ENCODE data around the gene B3GNT4.
"Not testable (repeated sequence)": the region's sequence is repeated elsewhere in the genome, so short reads cannot be mapped to it uniquely, and the experiment has no call there.

Gene B3GNT4

GRCh38 chr12:122203301-122204166 is at the start of gene B3GNT4:
TSS of gene B3GNT4 (plus strand) at chr12:122203709. CDS start at chr12:122204619, 910 bp downstream.
- DNase-seq: peak; percentile 61

DNA sequence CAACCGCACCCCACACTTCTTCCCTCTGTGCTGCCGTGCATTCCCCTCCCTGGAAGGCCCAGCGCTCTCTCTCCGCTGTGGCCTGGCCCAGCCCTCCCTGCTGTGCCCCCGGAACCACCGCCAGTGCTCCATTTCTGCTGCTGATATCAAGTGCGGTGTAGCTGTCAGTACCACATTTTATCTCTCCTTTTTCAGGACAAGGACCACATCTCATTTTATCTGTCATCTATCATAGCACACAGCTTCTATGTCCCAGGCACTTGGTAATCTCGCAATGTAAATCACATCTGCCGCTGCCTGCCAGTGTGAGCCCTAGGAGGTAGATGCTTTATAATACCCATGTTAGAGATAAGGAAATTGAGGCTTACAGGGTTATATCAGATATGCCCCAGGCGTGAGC is 47.8 kb upstream of the B3GNT4 start:
- DNase-seq: no peak

GRCh38 chr12:122158700-122159285 is 44.7 kb upstream of the B3GNT4 start:
- DNase-seq: no peak

DNA sequence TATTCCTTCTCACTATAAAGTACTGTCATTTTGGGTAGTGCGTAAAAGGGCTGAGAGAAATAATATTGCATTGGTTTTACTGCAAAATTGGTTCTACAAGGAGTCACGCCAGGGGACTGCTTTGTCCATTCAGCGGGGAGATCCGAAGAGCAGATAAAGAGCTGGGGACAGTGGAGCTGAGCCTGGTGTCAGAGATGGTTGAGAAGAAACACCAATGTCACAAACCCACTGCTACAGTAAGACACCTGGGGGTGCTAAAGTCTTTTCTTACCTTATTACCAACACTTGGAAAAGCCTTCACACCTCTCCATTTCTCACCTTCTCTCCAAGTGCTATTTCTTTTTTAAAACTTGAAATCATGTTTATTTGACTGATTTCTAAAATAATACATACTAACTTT is 43.6 kb upstream of the B3GNT4 start:
- DNase-seq: no peak

DNA sequence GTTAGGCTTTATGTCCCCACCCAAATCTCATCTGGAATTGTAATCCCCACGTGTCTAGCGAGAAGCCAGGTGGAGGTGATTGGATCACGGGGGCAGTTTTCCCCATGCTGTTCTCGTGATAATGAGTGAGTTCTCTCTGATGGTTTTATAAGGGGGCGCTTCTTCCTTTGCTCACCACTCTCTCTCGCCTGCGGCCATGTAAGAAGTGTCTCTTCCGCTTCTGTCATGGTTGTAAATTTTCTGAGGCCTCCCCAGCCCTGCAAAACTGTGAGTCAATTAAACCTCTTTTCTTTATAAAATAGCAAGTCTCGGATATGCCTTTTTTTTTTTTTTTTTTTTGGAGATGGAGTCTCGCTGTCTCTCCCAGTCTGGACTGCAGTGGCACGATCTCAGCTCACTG is 42.7 kb upstream of the B3GNT4 start:
- DNase-seq: no peak

GRCh38 chr12:122161682-122162081 is 41.8 kb upstream of the B3GNT4 start:
- no peak for DNase-seq

GRCh38 chr12:122162976-122163375 is 40.5 kb upstream of the B3GNT4 start:
- no peak for DNase-seq

GRCh38 chr12:122166422-122167349 is 36.8 kb upstream of the B3GNT4 start:
- no peak for DNase-seq

DNA sequence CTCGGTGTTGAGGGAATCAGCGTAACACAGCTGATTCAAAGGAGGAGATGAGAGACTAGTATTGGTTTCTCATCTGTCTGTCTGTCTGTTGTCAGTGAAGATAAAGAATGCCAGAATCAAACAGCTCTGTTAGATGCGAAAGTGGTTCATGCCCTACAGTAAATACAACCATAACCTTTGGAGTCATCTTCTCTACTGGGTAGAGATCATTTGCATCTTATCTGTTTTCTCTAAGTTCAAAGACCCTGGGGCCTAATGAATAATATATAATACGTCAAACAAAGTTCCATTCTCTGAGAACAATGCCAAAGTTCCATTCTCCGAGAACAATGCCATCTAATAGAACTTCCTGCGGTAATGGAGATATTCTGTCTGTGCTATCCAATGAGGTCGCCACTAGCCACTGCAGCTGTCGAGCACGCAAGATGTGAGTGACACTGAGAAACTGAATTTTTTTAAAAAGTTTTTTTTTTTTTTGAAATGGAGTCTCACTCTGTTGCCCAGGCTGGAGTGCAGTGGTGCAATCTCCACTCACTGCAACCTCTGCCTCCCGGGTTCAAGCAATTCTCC is 36.1 kb upstream of the B3GNT4 start:
- DNase-seq: no peak

DNA sequence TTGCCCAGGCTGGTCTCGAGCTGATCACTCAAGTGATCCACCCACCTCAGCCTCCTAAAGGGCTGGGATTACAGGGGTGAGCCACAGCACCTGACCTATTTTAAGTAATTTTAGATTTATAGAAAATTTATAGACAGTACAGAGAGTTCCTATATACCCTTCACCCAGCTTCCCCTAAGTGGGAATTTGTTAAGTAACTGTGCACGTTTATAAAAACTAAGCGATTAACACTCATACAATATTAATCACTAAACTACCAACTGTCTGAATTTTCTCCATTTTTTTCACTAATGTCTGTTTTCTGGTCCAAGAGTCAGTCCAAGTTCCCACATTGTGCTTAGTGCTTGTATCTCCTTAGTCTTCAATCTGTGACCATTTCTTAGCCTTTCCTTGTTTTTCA is 35.0 kb upstream of the B3GNT4 start:
- DNase-seq: no peak

- DNase-seq: no peak
Measured at GRCh38 chr12:122171399-122171798, 32.1 kb upstream of the B3GNT4 start.

DNA sequence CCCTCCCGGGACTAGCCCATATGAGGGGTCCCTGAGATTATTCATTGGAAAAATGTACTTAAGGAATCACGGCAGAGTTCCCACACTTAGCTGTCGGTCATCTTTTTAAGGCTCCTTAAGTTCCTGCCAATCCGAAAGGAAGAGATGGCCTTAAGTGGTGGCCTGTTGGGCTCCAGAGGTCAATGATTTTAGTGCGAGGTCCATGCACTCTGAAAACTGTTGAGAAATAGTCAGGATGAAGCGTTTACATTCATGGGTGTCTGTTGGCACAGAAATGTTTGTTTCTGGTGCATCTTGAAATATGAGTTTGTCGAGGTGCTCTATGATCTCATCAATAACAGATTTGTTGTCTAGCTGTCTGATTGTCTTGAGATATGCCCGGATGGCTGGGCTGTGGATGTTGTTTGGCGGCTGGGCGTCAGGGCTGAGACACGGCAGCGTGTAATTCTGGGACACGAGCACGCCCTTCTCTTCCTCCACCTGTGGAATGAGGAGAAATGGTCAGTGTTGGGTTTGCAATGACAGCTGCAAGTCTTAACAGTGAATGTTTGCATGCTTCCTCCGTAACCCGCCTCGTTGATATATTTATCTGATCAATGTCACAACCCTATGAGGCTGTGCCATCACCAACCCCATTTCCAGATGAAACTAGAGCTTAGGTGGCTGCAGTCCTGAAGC is 31.1 kb upstream of the B3GNT4 start:
- no peak for DNase-seq

DNA sequence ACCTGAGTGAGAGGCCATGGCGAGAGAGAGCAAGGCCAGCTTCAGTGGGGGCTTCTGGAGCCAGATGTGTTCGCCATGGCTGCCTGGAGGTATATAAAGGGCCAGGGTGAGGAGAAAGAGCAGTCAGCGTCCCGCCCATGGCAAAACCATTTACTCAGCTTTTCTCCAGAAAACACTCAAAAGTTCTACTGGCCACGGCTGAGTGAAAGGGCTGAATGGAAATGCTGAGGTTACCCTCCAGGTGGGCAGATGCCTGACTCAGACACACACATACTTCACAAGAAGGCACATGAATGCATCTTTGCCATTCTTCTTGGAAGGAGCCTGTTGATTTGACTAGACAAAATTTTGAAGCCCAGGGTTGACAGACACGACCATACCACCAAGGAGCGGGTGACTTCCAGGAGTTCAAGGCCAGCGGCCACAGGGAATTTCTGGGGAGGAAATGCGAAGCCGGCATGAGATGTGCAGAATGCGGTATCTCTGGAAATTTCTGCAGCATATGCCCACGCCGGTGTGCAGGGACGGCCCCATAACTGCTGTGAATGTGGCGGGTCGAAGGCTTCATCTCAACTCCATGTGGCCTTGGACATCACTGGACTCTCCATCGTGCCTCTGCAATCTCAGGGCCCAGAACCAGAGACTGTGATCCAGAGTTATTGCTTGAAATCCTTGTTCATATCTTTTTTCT is 29.2 kb upstream of the B3GNT4 start, which contains the start of gene IL31:
TSS of gene IL31 (minus strand) at position 67 of the 691 bp plus-strand sequence. CDS start at position 18, 49 bp downstream.
- DNase-seq: no peak

GRCh38 chr12:122176473-122176872 is 27.0 kb upstream of the B3GNT4 start:
- not testable (repeated sequence) for DNase-seq

- peak; percentile 32 for DNase-seq
Measured at GRCh38 chr12:122182887-122183587, 20.5 kb upstream of the B3GNT4 start, which contains the start of gene LRRC43. TSS of gene LRRC43 (plus strand) at chr12:122183123. CDS start at chr12:122183145, 22 bp downstream.

- no peak for DNase-seq
Measured at GRCh38 chr12:122183588-122183940, 19.9 kb upstream of the B3GNT4 start.

- peak; percentile 21 for DNase-seq
Measured at GRCh38 chr12:122184517-122184916, 19.0 kb upstream of the B3GNT4 start.

GRCh38 chr12:122185079-122185478 is 18.4 kb upstream of the B3GNT4 start:
- DNase-seq: no peak

DNA sequence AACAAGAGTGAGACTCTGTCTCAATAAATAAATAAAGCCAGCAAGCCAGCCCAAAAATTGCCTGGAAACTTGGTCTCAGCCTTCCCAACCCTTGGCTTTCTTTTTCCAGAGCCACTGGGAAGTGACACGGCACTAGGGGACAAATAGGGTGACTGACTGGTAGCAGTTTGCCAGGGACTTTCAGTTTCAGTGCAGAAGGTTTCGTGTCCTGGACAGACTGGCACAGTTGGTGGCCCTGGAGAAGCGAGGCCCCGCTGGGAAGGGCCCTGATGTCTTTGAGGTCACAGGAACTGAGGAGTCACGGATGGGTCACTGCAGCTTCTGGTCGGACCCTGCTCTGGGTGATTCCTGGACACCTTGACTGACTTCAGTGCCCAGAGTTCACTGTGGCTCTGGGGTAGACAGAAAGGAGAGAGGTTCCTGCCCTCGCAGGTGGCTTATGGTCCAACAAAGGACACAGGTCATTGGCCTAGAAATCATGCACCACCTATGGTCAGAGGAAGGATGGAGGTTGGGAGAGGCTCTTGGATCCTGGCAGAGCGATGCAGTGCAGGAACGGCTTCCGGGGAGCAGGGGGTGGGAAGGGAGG is 17.9 kb upstream of the B3GNT4 start:
- no peak for DNase-seq

DNA sequence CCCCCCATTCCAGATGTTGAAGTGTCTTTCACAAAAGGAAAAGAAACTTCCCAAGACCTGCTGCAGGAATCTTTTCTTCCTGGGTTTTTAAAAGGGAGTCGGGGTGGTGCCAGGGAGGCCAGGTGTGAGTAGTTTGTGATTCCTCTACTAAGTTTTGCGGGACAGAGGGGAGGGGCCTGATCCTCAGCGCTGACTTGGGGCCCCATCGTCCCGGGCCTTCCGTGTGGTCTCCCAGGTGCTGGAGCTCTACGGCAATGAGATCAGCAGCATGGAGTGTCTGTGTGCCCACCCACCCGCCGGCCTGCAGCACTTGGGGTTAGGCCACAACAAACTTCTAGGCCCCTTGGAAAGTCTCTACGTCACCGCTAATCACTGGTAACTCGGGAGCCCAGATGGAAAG is 16.0 kb upstream of the B3GNT4 start:
- DNase-seq: no peak
